Activated T-helper 9 cell treated with anti-CD3 and anti-CD28 coated beads, Interleukin-2, amount 50 U/mL, for 16 hours (primary cell): ENCODE measurements around the gene DNAJB2.
"Not testable (repeated sequence)": the region's sequence is repeated elsewhere in the genome, so short reads cannot be mapped to it uniquely, and the experiment has no call there.

Experiments
- DNase-seq: peaks from one replicate; pipeline ENCODE4 v3.0.0-alpha.2; 2020; ENCODE audit warnings: low read depth

The DNAJB2 gene

GRCh38 chr2:219285894-219286425 lies 6.8 kb downstream of the DNAJB2 start:
- no peak for DNase-seq

DNA sequence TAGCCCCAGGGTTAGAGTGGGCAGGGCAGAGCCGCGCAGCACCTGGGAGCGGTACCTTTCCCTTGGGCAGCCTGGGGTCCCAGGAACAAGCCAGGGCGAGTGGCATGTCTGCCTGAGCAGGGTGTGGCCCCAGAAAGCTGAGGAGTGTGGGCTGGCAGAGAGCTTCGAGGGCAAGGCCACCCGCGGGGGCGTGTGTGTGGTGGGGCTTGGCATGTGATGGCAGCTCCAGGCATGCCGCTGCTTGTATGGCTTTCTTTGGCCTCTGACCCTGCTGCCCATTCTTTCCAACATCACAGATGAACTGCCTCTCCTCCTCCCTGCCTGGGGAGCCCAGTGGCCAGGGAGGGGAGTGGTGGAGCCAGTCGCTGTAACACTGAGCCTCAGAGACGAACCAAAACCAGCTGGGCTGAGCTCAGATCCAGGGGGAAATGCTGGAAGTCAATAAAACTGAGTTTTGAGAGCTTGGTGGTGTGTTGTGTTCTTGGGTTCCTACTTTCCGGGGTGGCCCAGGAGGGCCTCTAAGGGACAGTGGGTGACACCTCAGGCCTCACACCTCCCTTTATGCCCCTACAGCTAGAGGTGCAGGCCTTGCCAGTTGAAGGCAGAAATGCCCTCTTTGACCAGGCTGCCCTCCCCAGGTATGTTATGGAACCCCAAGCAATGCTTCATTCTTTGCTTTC lies 7.4 kb downstream of the DNAJB2 start:
- DNase-seq: no peak

DNA sequence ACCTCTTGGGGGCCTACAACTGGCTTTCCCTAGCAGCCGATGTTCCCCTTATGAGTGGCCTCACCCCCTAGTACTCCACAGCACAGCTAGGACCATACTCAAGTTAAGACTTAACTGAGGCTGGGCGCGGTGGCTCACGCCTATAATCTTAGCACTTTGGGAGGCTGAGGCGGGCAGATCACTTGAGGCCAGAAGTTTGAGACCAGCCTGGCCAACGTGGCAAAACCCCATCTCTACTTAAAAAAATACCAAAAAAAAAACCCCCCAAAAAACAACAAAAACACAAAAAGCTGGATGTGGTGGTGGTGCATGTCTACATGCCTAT lies 7.9 kb downstream of the DNAJB2 start:
- not testable (repeated sequence) for DNase-seq

GRCh38 chr2:219287580-219288265 lies 8.6 kb downstream of the DNAJB2 start:
- no peak for DNase-seq

GRCh38 chr2:219289195-219289536 lies 10.0 kb downstream of the DNAJB2 start:
- no peak for DNase-seq

DNA sequence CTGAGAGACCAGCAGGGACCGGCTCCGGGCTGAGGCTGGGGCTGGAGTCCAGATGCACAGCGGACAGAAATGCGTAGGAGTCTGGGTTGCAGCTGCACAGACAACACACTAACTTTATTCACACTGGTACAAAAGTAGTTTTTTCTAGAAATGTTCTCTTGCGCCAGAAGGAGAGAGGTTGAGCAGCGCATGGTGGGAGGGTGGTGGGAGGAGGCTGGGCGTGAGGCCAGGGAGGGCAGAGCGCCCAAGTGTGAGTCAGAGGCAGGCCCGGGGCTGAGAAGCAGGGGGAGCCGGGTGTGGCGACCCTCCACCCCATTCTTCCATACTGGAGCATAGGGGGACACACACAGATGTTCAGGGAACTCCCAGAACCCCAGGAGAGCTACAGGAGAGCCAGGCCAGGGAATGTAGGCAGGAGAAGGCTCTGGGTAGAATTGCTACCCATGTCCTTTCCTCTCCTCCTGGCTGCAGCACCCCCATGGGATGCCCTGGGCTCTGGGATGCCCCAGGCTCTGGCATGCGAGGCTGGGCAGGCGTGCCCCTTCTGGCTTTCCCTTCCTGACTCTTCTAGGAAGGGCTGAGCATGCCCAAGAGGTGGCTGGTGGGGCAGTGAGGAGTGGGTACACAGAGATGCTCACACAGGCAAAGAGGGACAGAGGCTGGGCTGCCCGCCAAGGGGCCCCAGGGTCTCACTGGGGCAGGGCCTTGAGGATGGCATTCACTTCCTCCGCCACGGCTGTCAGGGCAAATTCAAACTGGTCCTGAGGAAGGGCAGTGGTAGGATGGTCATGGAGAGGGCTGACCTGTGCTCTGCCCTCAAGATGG lies 10.6 kb downstream of the DNAJB2 start:
- DNase-seq: no peak

DNA sequence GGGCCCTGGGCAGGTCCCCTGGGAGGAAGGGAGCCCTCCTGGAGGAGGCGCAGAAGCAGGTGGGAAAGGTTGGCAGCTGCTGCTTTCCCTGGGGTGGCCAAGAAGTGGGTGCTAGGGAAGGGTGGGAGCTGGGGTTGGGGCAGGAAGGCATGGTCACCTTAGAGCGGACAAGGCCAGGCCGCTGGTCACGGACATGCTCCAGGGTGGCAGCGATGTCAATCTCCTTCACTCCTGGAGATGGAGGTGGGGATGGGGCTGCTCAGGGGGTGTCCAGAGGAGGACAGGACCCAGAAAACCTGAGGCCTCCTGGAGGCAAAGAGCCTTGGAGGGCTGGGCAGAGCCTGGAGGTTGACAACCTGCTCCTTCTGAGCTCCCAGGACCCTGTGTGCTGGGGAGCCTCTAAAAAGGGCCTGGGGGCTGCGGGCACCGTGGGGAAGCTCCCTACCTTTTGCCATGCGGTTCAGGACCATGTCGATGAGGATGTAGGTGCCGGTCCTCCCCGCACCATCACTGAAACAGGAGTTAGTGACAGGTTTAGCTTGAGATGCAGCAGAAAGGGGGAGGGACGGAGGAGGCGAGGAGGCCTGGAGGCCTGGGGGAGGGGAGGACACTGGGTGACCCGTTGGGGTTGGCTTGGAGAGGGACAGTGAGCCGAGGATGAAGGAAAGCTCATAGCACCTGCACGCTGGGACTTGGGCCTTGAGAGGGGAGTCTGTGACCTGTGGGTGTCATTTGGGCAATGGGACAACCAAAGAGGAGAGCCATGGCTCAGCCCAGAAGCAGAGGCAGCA lies 11.4 kb downstream of the DNAJB2 start:
- DNase-seq: no peak

DNA sequence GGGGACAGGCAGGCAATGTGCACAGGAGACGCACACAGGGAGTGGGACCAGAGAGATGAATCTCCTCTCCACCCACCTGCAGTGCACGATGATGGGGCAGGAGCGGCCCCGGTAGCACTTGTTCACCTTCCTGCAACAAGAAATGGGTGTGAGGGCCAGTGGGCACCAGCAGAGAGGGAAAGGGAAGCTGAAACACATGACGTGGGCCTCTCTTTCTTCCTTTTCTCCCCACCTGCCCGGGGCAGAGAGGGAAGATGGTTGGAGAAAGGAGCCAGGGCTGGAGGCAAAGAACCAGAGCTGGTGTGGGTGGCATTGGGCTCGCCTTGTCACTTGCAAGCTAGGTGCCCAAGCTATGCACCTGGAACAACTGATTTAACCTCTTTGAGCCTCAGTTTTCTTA lies 12.2 kb downstream of the DNAJB2 start:
- no peak for DNase-seq

GRCh38 chr2:219291910-219292490 lies 12.8 kb downstream of the DNAJB2 start:
- no peak for DNase-seq

DNA sequence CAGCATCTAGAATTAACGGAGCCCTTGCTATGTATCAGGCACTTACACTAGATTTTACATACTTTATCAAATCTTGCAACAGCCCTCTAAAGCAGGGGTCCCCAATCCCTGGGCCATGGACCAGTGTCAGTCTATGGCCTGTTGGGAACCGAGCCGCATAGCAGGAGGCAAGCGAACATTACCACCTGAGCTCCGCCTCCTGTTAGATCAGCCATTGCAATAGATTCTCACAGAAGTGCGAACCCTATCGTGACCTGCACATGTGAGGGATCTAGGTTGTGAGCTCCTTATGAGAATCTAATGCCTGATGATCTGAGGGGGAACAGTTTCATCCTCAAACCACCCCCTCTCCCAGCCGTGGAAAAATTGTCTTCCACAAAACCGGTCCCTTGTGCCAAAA lies 13.4 kb downstream of the DNAJB2 start:
- no peak for DNase-seq

- DNase-seq: no peak
Measured at GRCh38 chr2:219293736-219294231, 14.6 kb downstream of the DNAJB2 start.

DNA sequence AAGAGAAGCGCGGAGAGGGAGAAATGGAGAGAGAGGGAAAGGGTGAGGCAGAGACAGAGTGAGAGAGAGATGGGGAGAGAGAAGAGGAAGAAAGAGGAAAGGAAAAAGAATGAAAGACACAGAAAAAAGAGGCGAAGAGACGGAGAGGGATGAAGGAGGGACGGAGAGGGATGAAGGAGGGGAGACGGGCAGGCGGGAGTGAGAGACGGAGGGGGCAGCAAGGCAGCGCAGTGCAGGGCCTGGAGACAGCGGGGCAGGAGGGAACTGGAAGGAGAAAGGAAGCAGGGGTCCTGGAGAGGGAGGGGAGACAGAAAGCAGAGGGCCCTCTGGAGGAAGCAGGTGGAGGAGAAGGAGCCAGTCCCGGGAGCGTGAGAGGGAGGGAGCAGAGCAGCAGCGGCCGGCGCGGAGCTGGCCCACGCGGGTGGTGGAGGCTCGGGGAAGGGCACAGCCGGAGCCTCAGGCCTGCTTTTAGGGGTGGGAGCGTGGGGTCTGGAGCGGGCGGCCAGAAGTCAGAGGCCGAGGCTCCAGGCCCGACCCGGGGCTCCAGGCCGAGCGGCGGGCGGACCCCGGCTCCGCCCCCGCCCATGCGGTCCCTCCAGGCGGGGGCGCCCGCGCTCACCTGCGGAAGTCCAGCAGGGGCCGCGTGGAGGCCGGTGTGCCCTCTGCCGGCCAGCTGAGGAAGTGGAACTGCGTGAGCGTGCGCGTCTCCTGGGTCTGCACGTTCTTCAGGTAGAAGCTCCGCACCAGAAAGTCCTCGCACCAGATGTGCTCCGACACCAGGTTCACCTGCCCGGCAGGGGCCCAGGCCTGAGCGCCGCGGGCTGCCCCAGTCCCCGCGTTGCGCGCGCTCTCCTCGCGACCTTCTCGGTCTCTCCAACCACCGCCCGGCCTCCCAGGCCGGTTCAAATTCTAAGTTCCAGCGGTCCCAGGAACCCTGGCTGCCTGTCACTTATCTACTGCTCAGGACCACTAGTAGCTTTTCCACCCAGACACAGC lies 15.5 kb downstream of the DNAJB2 start:
- DNase-seq: peak; percentile 84

DNA sequence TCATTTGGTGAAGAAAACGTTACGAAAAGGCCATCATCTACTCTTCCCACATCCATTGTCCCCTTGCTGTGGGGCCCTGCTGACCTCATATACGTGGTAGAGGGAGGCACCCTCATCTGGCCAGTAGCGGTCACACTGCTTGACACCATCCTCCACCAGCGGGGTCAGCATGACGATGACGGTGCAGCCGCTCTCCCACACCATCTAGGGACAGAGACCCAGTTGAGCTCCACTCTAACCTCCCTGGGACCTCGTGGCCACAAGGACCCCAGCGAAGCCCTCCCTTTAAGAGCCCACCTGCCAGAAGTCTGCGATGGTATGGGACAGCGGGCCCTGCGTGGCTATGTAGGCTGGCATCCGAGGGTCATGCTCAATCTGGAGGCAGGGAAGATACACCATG lies 17.0 kb downstream of the DNAJB2 start:
- no peak for DNase-seq

GRCh38 chr2:219296631-219297391 lies 17.6 kb downstream of the DNAJB2 start:
- no peak for DNase-seq

- no peak for DNase-seq
Measured at GRCh38 chr2:219297766-219298456, 18.7 kb downstream of the DNAJB2 start.

DNA sequence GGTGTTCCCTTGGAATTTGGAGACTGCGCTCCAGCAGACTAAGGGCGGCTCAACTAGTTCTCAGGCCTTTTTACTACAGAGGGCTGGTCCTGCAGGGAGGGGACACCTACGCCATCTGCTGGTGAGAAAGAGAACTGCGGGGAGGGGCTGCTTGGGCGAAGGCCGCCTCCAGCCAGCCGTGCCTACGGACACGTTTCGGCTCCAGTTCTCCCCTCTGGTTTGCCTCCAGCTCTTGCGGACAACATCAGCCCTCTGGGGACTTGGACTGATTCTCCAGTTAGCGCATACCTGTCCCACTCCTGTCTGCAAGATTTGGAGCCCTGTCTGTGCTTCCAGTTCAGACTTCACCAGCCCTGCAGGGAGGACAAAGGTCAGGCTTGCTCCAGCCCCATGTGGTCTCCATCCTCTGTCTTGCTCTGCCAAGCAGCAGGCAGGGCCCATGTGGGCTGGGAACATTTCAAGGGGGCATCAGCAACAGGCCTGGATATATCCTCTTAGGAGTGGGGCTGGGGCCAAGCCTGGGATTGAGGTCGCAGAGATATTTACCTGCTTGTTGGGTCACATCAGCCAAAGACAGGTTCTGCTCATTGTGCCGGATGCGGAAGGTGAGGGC lies 19.7 kb downstream of the DNAJB2 start:
- peak; percentile 77 for DNase-seq

GRCh38 chr2:219299372-219299760 lies 20.2 kb downstream of the DNAJB2 start:
- no peak for DNase-seq

DNA sequence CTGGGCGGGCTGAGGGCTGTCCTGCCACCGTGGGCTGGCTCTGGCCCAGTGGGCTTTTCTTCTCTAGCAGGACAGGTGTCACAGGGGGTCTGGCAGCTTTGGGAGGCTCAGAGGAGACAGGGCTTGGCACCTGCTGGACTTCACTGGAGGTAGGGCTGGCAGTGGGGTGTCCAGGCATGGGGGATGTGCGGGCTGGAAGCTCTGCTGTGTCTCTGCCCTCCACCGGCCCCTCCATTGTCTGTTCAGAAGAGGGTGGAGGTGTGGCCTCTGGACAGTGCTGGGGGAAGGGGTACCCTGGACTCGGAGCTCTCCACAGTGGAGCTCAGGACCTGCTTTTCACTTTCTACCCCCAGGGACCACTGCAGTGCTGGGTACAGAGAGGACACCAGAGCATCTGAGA lies 20.9 kb downstream of the DNAJB2 start:
- DNase-seq: no peak
